Measurements from ENCODE around the gene THPO.

GRCh38 chr3:184332370-184333090 is 45.5 kb downstream of the THPO start:
- TF ChIP-seq GATA3 (IDR thresholded peaks at IDR 0.05; ENCODE audit: low read depth, low read length): no peak
- TF ChIP-seq GATA2 (IDR thresholded peaks at IDR 0.05; ENCODE audit: low read depth, low read length): no peak

Measured in SH-SY5Y (cell line).